NCI-H524 treated with DMSO at 0.1 percent for 48 hours (cell line): ENCODE results near the gene FOXP4.
"Not testable (repeated sequence)": the region's sequence is repeated elsewhere in the genome, so short reads cannot be mapped to it uniquely, and the experiment has no call there.

Experiments
- DNase-seq: peaks from one replicate; lab custom pipeline; 2025; lab: John Stamatoyannopoulos, UW

FOXP4 gene

DNA sequence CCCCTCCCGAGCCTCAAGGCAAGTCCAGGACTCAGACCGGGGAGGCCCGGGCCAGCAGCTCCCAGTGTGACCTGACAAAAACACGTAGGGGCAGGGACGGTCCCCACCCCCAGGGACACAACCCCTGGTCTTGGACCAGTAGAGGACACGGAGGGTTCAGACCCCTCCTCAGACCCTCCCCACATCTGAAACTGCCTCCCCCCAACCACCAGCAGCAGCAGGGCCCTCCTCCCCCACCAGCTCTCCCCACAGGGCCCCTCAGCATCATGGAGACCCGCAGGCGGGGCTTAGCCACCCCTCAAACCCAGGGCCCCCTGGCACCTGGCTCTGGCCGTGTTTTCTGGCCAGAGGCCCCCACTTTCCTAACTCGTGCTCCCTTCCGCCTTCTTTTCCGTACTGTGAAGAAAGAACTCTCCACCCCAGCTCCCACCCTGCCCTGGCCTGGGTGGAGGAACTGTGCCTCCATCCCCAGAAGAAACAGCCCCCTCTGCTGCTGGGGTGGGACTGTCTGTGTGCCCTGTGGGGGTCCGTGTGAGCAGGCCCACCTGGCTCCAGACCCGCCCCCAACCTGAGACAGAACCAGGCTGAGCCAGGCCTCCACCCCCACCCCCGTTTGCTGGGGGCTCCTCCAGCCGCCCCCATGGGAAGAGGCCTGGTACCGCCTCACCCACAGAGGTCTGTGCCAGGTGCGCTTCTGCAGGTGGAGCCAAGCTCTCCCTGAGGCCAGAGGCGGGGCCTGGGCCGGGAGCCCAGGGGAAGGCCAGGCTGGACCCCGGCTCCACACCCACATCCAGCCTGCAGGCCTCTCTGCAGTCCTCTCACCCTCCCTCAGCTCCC is 53.1 kb downstream of the FOXP4 start:
- DNase-seq = no peak

DNA sequence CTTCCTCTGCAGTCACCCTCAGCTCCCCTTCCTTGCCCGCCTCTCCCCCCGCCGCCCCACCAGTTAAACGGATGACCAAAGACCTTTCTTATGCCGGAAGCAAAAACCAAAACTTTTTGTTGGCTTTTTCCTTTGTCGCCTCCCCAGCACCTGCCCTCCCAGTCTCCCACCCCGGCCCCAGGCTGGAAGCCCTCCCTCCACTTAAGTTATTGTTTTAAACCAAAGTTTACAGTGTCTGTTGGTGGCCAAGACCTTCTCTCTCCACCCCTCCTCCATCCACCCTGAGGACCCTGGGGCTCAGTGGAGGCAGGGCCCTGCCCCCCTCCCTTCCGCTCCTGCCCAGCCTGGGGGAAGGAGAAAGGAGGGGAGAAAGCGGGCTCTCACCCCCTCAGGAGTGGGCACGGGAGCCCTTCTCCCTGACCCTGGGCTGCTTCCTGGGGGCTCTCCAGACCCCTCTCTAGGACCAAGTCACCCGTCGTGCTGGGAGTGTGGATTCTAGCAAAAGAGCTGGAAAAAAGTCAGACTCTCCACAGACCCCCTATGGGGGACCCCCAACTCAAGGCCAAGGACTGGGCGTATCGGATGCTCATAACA is 53.8 kb downstream of the FOXP4 start:
- no peak for DNase-seq

DNA sequence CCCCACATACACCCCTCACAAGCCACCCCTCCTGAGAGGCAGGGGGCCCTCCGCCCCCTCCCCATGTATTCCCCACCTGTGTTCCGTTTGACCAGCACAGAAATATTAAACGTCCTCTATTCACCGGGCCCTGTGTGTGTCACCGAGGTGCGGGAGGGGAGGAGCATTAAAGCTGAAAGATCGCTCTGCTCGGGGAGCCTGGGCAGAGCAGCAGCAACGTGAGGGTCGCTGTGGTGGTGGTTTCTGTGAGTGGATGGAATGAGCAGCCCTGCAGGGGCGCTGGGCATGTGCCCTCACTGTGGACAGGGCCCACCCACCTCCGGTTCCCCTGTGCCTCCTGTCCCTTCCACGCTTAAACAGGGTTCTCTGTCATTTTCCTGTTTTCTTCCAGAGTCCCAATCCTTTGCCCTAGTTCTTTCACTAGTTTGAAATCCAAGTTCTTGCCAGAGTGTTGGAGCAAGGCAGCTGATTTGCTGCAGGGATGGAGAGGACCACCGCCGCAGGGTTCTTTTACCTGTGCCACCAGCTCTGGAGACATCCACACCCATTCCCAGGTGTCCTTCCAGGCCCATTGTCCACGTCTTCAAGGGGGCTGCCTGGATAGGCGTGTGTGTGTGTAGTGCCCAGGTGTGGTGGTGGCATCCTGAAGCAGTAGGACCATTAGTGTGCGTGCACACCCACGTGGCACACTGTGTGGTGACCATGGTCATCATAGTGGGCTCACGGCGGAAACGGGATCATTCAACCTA is 54.5 kb downstream of the FOXP4 start:
- no peak for DNase-seq

DNA sequence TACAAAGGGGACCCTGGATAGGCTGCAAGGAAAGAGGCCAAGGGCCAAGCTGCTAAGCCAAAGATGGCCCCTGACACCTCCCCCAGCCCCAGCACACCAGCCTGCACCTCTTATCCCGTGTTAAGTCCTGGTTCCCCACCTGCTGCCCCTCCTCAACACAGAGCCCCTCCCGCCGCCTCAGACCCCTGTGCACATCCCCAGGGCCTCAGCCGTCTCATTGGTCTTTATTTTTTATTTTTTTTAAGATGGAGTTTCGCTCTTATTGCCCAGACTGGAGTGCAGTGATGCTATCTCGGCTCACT is 55.0 kb downstream of the FOXP4 start:
- DNase-seq = no peak

DNA sequence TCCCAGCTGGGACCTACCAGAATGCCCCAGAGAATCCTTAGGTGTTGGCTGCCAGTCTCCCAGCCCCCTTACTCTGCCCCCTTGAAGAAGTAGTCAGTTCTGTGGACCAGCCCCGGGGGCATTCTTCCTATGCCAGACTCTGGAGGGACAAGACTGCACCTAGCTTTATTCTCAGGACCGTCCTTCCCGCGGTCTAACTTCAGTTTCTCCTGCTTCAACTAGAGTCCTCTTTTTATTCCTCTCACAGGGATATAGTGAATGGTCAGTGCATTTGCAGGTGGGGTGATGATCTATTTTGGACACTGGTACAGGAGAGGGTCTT is 56.2 kb downstream of the FOXP4 start:
- no peak for DNase-seq

DNA sequence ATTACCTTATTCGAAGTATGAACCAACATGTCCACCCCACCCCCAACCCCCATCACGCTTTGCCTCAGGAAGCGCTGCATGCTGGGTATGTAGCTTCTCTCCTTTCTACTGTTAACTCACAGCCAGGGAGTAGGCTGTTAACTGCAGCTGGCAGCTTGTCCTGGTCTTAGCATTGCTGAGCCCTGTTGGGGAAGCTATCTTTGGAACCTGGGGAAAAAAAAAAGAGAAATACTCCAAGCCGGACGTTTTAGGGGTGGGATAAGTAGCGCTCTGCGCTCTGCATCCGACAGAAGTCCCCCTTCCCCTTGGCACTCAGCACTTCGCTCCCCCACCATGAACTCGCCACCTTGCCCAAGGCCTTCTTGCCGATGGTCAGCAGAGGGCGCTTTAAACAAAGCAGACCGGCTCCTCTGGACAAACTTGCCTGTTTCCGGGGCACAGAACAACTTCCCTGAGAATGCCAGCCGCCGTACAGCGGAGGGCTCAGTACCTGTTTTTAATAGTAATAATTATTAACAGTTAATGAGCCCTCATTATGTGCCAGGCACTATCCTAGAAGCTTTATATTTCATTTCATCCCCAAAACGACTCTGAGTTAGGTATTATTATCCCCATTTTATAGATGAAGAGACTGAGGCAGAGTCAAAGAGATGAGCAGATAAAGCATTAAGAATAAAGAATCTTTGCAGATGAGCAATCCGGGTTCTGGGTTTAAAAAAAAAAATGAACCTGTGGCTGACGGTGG is 56.9 kb downstream of the FOXP4 start:
- peak; percentile 10 for DNase-seq

DNA sequence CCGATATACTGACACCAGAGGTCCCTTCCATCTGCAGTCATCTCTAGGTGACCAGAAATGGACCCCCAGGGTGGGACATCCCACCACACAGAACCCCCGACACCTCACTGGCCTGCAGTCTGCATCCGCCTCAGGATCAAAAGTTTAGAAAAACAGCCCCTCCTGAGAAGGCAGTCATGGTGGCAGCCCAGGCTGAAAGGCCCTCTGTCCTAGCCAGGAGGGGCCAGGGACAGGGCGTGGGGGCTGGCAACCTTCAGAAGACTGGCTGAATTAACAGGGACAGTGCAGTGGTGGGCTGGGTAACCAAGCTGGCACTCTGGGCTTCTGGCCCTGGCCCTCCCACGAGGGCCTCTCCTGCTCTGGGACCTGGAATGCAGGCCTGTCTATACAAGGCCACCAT is 57.8 kb downstream of the FOXP4 start:
- DNase-seq = no peak

DNA sequence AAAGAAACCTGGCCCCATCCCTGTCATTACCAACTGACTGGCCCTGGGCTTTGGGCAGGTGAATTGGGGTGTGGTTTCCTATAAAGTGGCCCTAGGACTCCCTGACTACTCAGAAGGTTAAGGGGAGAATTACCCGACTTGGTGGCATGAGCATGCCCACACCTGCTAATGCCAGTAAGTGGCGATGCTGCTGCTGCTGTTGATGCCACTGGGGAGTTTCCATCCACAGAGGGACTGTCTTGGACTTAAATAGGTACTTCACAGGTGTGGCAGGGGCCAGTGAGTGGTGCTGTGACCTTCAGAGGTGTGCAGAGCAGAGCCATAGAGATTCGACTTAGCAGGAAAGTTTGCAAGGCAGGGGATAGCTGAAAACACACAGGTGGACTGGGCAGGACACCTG is 59.5 kb downstream of the FOXP4 start:
- no peak for DNase-seq

DNA sequence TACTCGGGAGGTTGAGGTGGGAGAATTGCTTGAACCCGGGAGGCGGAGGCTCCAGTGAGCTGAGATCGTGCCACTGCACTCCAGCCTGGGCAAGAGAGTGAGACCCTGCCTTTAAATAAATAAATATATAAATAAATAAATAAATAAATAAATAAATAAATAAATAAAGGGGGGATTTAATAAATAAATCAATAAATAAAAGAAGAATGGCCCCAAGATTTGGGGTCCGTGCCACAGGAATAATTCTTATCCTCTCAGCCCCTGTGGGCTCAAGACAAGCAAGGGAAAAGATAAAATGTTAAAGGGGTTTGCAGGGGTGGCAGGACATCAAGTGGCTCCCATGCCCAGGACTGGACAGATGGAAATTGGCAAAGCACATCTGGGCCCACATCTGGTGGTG is 60.9 kb downstream of the FOXP4 start:
- DNase-seq = no peak

DNA sequence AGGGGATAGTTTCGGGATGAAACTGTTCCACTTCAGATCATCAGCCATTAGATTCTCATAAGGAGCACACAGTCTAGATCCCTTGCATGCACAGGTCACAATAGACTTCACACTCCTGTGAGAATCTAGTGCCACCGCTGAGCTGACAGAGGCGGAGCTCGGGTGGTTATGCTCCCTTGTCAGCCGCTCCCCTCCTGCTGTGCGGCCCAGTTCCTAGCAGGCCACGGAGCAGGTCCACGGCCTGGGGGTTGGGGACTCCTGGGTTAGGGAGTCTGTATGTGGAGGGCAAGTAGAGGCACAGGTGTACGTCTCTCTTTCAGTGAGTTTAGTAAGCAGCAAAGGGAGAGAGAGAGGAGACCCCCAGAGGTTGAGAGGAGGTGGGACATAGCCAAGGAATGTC is 61.6 kb downstream of the FOXP4 start:
- DNase-seq = no peak

DNA sequence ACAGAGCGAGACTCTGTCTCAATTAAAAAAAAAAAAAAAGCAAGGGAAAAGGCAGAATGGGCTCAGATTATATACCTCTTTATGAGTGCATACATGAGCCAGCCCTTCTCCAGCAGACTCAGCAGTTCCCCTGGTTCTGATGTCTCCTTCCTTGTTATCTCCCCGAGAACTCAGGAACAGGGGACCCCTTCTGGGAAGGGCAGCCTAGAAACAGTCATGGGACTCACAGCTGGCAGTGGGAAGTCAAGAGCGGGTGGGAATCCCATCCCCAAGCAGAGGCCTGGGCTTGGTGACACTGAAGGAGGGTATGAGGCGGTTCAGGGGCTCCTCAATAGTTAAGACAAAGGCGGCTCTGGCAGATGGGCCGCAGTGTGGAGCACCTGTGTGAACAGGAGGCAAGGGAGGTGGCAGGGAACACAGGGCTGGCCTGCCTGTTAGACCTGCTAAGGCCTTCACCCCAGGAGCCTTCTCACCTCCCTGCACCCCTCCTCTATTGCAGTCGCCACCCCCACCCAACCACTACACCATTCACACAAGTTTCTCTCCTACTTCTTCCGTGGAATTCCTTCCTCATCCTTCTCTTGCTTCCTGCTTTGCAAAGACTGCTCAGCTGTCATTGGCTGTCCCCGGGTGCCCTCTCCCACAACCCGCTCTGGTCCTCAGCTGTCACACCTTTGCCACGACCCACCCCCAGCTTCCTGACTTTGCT is 62.4 kb downstream of the FOXP4 start:
- no peak for DNase-seq

DNA sequence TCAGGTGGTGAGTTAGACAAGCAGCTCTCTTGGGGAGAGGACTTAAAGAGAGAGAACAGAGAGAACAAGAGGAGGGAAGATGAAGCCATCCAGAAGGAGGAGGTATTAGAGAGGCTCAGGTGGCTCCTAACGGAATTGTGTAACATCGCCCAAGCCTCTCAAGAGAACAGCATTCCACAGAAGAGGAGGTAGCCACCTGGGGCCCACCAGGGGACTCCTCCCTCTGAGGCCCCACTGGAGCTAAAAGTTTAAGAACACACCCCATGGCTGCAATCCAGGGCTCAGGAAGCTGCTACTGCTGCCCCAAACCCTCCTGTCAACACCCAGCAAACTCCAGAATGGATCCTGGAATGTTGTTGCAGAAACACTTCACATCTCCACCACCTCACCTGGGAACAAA is 68.5 kb downstream of the FOXP4 start:
- no peak for DNase-seq

DNA sequence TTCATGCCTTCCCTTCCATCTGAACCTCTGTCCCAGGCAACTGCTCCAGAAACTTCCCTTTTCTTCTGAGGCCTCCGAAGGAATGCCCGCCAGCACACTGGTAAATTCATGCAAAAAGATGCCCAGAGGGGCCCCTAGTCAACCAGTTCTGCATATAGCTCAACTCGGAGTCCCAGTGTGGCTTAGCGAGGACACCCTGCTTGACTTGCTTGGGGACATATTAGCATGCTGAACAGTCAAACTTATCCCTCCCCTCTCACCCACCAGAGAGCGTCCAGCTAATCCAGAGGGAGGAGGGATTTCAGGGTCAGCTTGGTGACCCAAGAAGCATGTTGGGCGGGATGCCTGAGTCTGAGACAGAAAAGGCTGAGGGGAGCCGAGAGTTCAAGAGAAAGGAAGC is 69.1 kb downstream of the FOXP4 start:
- no peak for DNase-seq

DNA sequence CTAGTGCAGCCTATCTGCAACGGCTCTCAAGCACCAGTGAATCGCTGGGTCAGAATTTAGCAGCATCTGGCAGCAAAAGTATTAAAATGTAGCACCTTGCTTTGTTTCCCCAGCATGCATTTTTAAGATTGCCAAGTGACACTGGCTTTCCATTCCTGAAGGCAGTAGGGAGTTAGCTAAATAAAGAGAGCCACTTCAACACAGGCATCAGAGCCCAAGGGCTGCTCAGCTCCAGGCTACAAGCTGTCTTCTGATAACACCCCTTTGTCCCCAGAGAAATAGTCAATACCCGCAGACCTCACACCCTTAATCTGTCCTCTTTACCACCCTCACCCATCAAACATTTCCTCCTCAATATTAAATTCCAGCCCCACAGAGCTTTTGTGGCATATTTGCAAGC is 72.4 kb downstream of the FOXP4 start:
- no peak for DNase-seq

DNA sequence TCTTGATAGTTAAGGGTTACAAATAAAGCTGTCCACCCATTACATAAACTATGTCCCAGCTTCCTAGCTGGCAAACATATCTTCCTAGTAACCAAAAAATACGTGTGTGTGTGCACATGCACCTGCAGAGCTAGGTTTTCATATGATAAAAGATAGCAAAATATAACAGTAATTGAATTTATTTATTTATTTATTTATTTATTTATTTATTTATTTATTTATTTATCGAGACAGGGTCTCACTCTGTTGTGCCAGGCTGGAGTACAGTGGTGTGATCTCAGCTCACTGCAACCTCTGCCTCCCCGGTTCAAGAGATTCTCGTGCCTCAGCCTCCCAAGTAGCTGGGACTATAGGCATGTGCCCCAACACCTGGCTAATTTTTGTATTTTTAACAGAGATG is 73.0 kb downstream of the FOXP4 start:
- DNase-seq = not testable (repeated sequence)

DNA sequence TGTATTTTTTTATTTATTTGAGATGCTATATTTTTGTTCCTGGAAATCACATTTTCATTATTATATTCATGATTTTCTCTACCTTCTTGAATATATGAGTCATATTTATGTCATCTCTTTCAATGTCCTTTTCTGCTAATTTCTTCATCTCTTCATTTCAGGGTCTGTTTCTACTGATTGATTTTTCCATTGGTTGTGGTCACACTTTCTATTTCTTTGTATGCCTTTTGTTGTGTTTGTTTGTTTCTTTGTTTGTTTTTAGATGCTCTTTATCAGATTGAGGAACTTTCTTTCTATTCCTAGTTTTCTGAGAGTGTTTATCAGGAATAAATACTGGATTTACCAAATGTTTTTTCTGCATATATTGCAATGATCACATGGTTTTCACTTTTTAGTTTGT is 75.2 kb downstream of the FOXP4 start:
- DNase-seq = no peak

DNA sequence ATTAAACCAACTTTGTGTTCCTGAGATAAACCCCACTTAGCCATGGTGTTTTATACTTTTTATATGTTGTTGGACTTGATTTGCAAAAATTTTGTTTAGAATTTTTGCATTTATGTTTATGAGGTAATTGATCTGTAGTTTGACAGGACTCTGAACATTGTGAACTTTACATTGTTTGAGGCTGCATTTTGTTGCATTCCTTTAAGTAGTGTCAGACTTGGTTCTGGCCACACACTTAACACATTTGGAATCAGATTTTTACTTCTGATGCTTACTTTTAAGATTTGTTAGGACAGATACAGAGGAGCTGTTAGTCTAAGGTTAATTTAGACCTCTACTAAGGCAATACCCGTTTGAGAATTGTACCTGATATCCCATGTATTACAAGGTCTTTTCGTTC is 75.6 kb downstream of the FOXP4 start:
- no peak for DNase-seq

DNA sequence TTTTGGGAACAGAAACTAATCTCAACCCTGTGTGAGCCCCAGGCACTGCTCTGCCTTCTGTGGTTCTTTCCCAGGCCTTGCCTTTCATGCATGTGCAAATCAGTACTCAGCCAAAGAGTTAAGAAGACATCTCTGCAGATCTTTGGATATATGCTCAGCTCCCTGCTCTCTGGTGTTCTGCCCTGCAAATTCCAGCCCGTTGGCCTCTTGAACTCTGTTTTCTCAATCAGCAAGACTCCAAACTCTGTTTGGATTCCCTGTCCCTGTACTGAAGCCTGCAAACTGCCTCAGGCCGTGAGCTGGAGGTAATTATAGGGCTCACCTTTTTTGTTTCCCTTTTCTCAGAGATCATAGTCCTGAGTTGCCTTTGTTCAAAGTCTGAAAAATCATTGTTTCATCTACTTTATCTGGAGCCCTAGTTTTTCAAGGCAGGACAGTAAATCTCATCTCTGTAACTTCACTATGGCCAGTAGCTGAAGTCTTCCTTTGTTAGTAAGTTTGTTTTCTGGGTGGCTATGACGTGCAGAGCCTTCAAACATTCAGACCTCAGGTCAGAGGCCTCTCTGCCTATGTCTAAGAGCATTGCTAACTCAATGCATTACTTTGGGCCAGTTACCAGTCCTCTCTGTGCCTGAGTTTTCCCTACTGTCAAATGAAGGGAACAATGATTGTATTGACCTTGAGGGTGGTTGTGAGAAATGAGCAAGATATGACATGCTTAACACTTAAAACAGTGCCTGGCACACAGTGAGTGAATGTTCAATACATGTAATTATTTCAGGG is 76.2 kb downstream of the FOXP4 start:
- no peak for DNase-seq

DNA sequence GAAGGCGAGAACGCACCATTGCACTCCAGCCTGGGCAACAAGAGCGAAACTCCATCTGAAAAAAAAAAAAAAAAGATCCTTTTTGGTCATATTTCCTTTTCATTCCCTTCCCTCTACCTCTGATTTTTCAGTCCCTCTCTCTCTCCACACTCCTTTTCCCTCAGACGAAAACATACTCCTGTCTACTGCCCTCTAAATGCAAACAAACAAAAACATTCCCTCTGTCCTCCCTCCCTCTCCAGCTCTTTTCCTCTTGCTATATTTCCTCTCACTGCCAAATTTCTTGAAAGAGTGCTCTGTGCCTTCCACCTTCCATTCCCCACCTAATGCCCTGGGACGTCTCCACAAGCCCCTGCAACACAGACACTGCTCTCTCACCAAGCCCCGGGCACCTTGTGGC is 77.1 kb downstream of the FOXP4 start:
- no peak for DNase-seq

DNA sequence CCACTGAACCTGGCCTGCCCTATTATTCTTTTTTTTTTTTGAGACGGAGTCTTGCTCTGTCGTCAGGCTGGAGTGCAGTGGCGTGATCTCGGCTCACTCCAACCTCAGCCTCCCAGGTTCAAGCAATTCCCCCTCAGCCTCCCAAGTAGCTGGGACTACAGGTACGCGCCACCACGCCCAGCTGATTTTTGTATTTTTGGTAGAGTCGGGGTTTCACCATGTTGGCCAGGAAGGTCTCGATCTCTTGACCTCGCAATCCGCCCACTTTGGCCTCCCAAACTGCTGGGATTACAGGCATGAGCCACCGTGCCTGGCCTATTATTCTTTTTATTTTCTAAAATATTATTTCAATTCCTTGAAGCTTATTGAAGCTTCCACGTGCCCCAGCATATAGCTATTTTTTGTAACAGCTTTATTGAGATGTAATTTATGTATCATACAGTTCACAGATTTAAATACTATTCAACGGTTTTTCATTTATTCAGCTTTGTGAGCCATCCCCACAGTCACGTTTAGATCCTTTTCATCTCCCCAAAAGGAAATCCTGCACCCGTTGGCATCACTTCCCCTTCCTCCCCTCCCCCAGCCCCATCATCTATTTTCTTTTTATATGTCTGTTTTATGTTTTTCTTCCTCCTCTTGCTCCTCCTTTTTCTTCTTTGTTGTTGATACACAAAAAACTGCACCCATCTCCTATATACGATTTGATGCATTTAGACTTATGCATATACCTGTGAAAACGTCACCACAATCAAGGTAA is 78.6 kb downstream of the FOXP4 start:
- DNase-seq = no peak

DNA sequence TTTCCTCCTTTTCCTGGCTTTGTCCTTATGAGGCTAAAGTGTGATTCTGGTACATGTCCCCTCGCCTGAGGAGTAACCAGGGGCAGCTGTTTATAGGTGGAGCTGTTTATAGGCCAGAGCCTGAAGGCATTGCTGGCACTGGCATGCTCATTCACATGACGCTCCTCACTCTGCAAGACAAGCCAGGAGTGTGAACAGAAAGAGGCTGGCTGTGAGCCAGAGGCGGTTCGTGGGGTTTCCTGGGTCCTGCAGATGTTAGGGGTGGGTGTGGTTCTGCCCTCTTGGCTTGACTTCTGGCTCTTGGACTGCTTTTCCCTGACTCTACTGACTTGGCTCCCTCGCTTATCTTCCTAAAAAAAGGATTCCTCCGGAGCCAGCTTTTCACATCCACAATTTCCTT is 79.3 kb downstream of the FOXP4 start:
- no peak for DNase-seq
